GM19193 (cell line): Measurements from ENCODE around the gene ATP1B2.
A peak's percentile ranks its signal among the peaks of the same experiment; 100 is the strongest.

ENCODE experiments used
- POLR2A ChIP-seq: IDR thresholded peaks from 4 replicates; pipeline ENCODE4 v1.6.1; 2011; ENCODE audit not compliant: insufficient read depth, insufficient read length; ENCODE audit errors: extremely low read depth

ATP1B2 gene

DNA sequence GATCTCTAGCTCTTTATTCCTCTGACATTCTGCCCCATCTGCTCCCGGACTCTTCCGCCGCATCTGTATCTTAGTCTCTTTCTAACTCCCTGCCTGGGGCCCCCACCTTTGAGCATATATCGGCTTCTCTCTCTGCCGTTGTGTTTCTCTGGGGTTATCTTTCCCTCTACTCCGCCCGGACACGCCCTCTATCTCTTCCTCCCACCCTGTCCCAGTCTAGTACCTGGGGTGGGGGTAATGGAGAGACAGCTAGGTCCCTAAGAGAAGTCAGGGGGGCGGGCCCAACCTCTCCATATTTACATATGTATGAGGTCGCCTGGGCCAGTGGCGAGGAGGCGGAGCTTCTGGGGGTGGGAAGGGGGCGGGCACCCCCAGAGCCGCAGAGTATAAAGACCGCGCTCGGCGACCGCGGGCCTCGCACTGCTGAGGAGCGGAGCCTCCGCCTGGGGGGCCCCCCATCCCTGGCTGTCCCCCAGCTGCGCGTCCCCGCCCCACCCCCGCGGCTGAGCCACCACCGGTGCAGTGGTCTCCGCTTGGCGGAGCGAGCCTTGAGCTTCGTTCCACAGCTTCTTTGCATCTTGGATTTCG lies at the start of gene ATP1B2:
TSS of gene ATP1B2 (plus strand) at position 418 of the 588 bp plus-strand sequence. CDS start 593 bp downstream, outside the sequence.
- TF ChIP-seq POLR2A: no peak

DNA sequence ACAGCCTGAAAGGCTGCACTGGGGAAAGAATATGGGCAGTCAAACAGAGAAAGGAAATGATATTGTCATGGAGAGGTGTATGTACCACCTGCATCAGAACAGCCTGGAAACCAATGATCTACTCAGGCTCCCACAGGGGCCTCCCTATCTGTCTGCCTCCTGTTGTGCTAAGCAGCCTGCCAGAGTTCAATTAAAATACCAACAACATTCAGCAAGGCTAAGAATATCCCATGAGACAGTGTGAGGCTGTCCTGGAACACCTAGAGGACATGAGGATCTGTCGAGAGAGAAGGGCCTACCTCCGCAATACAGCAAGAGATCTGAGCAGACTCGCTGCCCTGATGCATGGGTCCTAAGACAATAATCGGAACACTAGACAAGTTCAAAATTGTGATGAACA lies 44.4 kb upstream of the ATP1B2 start:
- no peak for TF ChIP-seq POLR2A

DNA sequence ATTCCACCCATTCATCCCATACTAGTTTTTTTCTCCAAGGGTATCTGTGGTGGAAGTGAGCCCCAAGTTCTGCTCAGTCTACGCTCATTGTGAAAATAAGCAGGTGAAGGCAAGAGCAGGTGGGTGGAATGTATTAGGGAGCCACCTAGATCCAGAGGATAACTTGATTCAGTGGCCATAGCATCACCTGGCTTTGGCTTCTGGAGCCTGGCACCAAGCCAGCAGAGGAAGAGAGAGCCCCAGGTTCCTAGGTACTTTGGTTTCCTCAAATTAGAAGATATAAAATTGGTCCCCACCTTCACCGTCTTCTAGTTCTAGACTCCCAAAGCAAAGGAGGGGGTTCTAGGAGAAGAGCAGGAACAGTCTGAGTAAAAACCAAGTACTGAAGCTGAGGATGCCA lies 40.1 kb upstream of the ATP1B2 start:
- no peak for TF ChIP-seq POLR2A

DNA sequence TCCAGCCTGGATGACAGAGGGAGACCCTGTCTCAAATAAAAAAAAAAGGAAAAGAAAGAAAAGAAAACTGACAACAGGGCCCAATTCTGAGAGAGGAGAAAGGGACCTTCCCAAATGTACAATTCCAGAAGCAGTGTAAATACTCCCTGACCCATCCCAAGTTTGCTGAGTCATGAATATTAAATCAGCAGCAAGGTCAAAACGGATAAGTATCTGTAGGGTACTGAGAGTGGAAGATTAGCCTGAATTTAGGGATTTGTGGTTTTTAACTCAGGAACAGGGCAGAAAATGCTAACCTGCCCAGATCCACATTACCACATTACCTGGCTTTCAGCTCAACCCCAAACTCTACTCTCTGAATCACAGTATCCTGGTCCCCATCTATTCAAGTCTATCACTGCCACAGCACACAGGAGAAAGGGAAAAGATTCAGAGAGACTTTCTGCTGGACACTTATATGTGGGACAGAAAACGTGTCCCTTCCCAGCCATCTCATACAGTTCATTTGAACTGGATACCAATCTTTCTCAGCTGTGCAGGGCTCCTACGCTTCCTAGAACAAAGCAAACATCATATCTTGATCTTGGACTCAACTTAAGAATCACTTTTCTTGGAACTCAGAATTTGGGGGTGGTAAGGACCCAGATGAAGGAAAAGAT lies 39.0 kb upstream of the ATP1B2 start:
- no peak for TF ChIP-seq POLR2A

DNA sequence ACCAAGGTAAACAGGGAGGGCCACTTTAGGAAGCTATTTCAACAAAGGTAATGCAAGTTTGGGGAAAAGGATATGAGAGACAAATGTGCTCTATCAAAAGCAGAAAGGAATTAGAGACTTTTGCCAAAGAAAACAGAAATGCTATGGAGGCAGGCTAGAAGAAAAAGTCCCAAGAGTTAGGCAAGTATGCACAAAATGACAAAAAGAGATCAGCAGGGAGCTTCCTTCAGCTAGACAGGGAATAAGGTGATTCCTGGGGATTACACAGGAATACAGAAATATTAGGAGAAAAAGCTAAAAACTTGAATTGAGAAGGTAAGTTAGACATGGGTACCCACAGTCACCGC lies 38.5 kb upstream of the ATP1B2 start:
- no peak for TF ChIP-seq POLR2A

- no peak for TF ChIP-seq POLR2A
Measured at GRCh38 chr17:7613769-7614424, 36.8 kb upstream of the ATP1B2 start.

DNA sequence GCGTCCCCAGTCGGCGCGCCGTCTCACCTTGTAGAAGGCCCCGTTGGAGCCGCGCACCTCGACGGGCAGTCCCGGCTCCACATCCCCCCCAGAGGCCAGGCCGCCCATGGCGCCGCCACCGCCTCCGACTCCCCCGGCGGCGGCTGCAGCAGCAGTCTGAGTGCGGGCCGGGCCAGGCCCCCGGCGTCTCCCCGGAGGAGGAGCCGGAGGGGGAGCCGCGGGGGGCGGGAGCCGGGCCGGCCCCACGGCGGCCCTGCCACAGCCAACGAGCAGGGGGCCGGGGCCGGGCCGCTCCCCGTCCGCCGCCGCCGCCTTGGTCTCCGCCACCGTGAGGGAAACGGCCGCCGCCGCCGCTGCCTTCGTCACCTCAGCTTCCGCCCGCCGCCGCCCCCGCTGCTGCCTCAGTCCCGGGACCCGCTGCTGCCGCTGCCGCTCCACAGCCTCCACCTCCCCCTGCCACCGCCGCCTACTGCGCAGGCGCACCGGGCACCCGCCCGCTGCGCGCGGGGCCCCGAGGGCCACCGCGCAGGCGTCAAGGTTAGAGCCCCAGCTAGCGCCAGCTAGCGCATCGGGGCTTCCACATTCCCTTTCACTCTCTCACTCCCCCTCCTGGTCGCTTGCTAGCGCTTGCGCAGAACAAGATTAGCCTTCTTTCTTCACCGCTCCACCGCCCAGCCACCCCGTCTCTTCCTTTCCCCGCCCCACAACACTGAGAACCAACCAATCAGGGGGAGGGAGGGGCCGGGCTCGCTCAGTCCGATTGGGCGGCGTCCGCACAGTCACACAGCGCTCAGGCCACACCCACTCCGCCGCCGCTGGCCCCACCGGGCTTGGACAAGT lies 36.1 kb upstream of the ATP1B2 start, which contains the start of gene FXR2:
TSS of gene FXR2 (minus strand) at position 473 of the 840 bp plus-strand sequence. CDS start at position 108, 365 bp downstream.
- peak; percentile 60 for TF ChIP-seq POLR2A

- TF ChIP-seq POLR2A: peak; percentile 19
Measured at GRCh38 chr17:7615265-7615747, 35.4 kb upstream of the ATP1B2 start.

DNA sequence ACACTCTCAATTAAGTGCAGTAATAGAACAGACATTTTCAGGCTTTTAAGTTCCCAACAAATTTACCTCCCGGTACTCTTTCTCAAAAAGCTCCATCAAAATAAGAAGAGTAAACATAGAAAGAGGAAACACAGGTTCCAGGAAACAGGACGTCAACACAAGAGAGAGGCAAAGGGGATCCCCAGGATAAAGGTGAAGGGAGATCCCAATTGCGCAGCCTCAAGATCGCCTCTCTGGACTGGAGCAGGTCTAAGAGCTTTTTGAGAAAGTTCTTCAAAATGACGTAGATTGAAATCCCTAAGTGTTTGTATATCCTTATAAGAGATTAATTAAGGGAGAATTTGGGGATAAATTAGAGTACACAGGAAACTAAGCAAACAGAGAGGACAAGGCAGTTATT lies 32.1 kb upstream of the ATP1B2 start:
- no peak for TF ChIP-seq POLR2A

DNA sequence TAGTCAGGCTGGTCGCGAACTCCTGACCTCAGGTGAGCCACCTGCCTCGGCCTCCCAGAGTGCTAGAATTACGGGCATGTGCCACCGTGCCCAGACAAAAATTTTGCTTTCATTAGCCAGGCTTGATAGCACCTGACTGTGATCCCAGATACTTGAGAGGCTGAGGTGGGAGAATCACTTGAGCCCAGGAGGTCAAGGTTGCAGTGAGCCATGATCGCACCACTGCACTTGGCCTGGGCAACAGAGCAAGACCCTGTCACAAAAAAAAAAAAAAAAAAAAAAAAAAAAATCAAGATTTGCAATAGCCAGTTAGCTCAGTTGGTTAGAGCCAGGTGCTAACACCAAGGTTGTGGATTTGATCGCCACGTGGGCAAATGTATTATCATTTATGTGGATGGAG lies 29.9 kb upstream of the ATP1B2 start:
- TF ChIP-seq POLR2A: no peak

GRCh38 chr17:7623661-7624060 lies 27.1 kb upstream of the ATP1B2 start:
- no peak for TF ChIP-seq POLR2A

- no peak for TF ChIP-seq POLR2A
Measured at GRCh38 chr17:7626307-7626706, 24.4 kb upstream of the ATP1B2 start.

GRCh38 chr17:7626956-7627249 lies 23.8 kb upstream of the ATP1B2 start:
- TF ChIP-seq POLR2A: no peak

DNA sequence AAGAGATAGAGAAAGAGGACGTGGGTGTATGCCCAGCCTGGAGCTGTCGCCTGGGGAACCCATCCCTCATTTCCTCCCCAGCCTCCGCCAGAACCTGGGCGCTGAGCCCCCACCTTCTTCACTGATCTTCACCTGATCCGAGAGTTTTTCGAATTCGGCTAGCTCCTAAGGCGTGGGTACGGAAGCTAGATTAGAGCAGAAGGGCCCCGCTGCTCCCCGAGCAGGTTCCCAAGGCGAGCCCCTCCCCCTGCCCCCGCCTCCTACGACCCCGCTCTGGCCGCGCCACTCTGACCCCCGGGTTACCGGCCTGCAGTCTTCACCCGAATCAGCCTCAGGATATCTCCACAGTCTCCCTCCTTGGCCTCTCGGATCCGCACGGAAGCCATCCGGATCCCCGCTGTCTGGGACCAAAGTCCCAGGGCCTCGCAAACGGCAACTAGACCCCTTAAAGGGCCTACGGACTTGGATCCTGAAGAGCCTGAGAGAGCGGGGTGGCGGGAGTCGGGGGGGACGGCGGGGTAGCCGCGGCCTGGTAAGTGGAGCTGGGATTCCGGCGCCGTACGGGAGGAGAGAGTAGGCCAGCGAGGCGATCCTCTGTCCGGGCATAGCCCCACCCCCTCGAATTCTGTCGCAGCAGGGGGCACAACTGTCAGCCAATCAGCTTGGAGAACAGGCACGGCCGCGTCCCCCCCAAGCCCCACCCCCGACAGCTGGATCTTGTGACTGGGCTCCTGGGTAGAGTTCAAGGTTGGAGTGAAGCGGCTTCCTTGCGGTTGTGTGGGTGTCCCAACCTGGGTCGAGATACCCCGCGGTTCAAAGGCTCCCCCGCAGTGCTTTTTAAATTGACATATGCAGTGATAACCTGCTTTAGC lies 23.2 kb upstream of the ATP1B2 start, which contains the start of gene SAT2:
TSS of gene SAT2 (minus strand) at position 572 of the 872 bp plus-strand sequence. CDS start at position 386, 186 bp downstream.
- TF ChIP-seq POLR2A: peak; percentile 66

GRCh38 chr17:7629939-7630571 lies 20.7 kb upstream of the ATP1B2 start, which contains the start of gene SHBG:
TSS of gene SHBG (plus strand) at chr17:7630135. CDS start at chr17:7630173, 38 bp downstream.
- TF ChIP-seq POLR2A: no peak
